Mesenchymal stem cell (in vitro differentiated cells and primary cell): ENCODE data around the gene ACY1.

Experiments used
- DNase-seq: peaks from one replicate; pipeline ENCODE4 v3.0.0-alpha.2; 2013
- H2AFZ ChIP-seq: one replicate; pipeline ENCODE4 v1.6.1; 2013; ENCODE audit warnings: low read depth, mild to moderate bottlenecking, control low read depth, inconsistent platforms, low read length, moderate library complexity
- H2AK5ac ChIP-seq: 2 replicates; pipeline ENCODE4 v1.6.1; 2013; ENCODE audit warnings: low read length, moderate library complexity, mild to moderate bottlenecking, inconsistent platforms; ENCODE audit not compliant: severe bottlenecking
- H2BK120ac ChIP-seq: one replicate; pipeline ENCODE4 v1.6.1; 2013; ENCODE audit warnings: low read depth, mild to moderate bottlenecking, inconsistent platforms, low read length, moderate library complexity
- H2BK12ac ChIP-seq, 2 experiments: one replicate each; pipeline ENCODE4 v1.6.1; 2013; ENCODE audit warnings: inconsistent platforms in 2 of 2, low read length in 2 of 2, mild to moderate bottlenecking in 2 of 2, moderate library complexity in 2 of 2, control low read depth in 1 of 2
- H2BK15ac ChIP-seq: one replicate; pipeline ENCODE4 v1.6.1; 2013; ENCODE audit warnings: mild to moderate bottlenecking, low read depth, inconsistent platforms; ENCODE audit not compliant: poor library complexity, severe bottlenecking
- H2BK5ac ChIP-seq: 2 replicates; pipeline ENCODE4 v1.6.1; 2013; ENCODE audit warnings: low read depth, mild to moderate bottlenecking, low read length, control low read depth, inconsistent platforms; ENCODE audit not compliant: poor library complexity, severe bottlenecking
- H3K14ac ChIP-seq, 2 experiments: one replicate each; pipeline ENCODE4 v1.6.1; 2013; ENCODE audit warnings: inconsistent platforms in 2 of 2, low read length in 2 of 2, control low read depth in 1 of 2, mild to moderate bottlenecking in 1 of 2, moderate library complexity in 1 of 2
- H3K18ac ChIP-seq, 2 experiments: one replicate each; pipeline ENCODE4 v1.6.1; 2013; ENCODE audit warnings: inconsistent platforms in 2 of 2, low read length in 2 of 2, control low read depth in 1 of 2, low read depth in 1 of 2, mild to moderate bottlenecking in 1 of 2
- H3K23ac ChIP-seq, 2 experiments: one replicate each; pipeline ENCODE4 v1.6.1; 2013; ENCODE audit warnings: inconsistent platforms in 2 of 2, low read length in 2 of 2, mild to moderate bottlenecking in 2 of 2, moderate library complexity in 2 of 2, control low read depth in 1 of 2
- H3K27ac ChIP-seq: 2 replicates; pipeline ENCODE4 v1.5.1; 2013; ENCODE audit warnings: mild to moderate bottlenecking, moderate library complexity, low read length, control low read depth, inconsistent platforms; ENCODE audit not compliant: poor library complexity, severe bottlenecking
- H3K27me3 ChIP-seq, 2 experiments: 2 replicates each; pipeline versions ENCODE4 v1.6.1 to v1.7.0; 2013; ENCODE audit warnings: low read length in 2 of 2, mild to moderate bottlenecking in 2 of 2, moderate library complexity in 2 of 2, control low read depth in 1 of 2, inconsistent platforms in 1 of 2; ENCODE audit not compliant: control insufficient read depth in 1 of 2, insufficient read depth in 1 of 2
- H3K36me3 ChIP-seq, 2 experiments: 2 replicates each; pipeline versions ENCODE4 v1.6.1 to v1.7.0; 2013; ENCODE audit warnings: low read length in 2 of 2, control low read depth in 1 of 2, inconsistent platforms in 1 of 2, low read depth in 1 of 2, mild to moderate bottlenecking in 1 of 2; ENCODE audit not compliant: insufficient read depth in 2 of 2, control insufficient read depth in 1 of 2
- H3K4ac ChIP-seq, 2 experiments: one replicate each; pipeline ENCODE4 v1.6.1; 2013; ENCODE audit warnings: inconsistent platforms in 2 of 2, low read length in 2 of 2, mild to moderate bottlenecking in 2 of 2, moderate library complexity in 2 of 2, control low read depth in 1 of 2, low read depth in 1 of 2
- H3K4me1 ChIP-seq: 2 replicates; pipeline ENCODE4 v1.6.1; 2013; ENCODE audit warnings: low read depth, low read length, control low read depth; ENCODE audit not compliant: control insufficient read depth, insufficient read depth
- H3K4me2 ChIP-seq: 2 replicates; pipeline ENCODE4 v1.6.1; 2013; ENCODE audit warnings: low read length, mild to moderate bottlenecking, inconsistent platforms; ENCODE audit not compliant: poor library complexity, severe bottlenecking
- H3K4me3 ChIP-seq, 2 experiments: 2 replicates each; pipeline versions ENCODE4 v1.5.1 to v1.7.0; 2013; ENCODE audit warnings: low read length in 2 of 2, mild to moderate bottlenecking in 2 of 2, control low read depth in 1 of 2, low read depth in 1 of 2; ENCODE audit not compliant: insufficient read depth in 1 of 2
- H3K79me1 ChIP-seq: replicated peaks from 2 replicates; pipeline ENCODE4 v1.6.1; 2013; ENCODE audit warnings: mild to moderate bottlenecking, control low read depth, low read length, inconsistent platforms; ENCODE audit not compliant: poor library complexity, severe bottlenecking
- H3K9ac ChIP-seq: 2 replicates; pipeline ENCODE4 v1.7.0; 2013; ENCODE audit warnings: mild to moderate bottlenecking, low read length, moderate library complexity
- H3K9me3 ChIP-seq: 2 replicates; pipeline ENCODE4 v1.7.0; 2013; ENCODE audit warnings: mild to moderate bottlenecking, low read length; ENCODE audit not compliant: control insufficient read depth
- H4K8ac ChIP-seq: one replicate; pipeline ENCODE4 v1.6.1; 2013; ENCODE audit warnings: inconsistent platforms, mild to moderate bottlenecking, low read length, moderate library complexity
- H4K91ac ChIP-seq: one replicate; pipeline ENCODE4 v1.6.1; 2013; ENCODE audit warnings: mild to moderate bottlenecking, low read length, inconsistent platforms
- WGBS: methylation state at CpG from one replicate; pipeline ENCODE4 v1.1.7; 2013; ENCODE audit warnings: mixed read lengths; 5-methylcytosine and 5-hydroxymethylcytosine counted together

Gene ACY1

DNA sequence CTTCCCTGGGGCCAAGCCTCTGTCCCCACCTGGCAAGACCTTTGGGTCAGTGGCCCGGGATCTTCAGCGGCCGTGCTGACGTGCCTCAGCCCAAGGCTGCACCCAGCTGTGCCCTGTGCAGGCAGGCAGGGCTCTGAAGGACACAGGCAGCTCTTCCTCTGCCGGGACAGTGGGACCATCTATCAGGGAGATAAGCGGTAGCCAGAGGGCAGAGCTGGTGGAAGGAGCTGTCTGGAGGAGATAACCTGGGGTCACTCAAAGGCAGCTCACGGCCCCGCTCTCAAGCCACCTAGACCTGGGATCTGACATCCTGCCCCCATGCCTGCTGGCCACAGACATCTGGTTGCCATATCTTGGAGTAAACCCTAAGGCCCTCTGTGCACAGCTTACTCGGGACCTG lies 45.7 kb downstream of the ACY1 start:
- no peak overlapping the region for H2AFZ ChIP-seq
- no peak overlapping the region for H2BK120ac ChIP-seq
- no peak overlapping the region for H2AK5ac ChIP-seq
- no peak overlapping the region for H3K4ac ChIP-seq
- no peak overlapping the region for H3K4me3 ChIP-seq
- peak overlapping the region in 1 of 2 experiments; percentile 69 for H3K14ac ChIP-seq
- H2BK15ac ChIP-seq, result no peak overlapping the region
- H3K18ac ChIP-seq, result no peak overlapping the region
- H4K91ac ChIP-seq, result no peak overlapping the region
- DNase-seq, result no peak
- H3K4me2 ChIP-seq, result no peak overlapping the region
- H3K27me3 ChIP-seq, result peaks cover 0 to 3% of the 10 kb centered on the region in 2 experiments
- no peaks in the 10 kb centered on the region for H3K79me1 ChIP-seq
- H3K23ac ChIP-seq, result no peak overlapping the region
- H2BK12ac ChIP-seq, result no peak overlapping the region
- H3K9ac ChIP-seq, result no peak overlapping the region
- no peaks in the 10 kb centered on the region for H3K36me3 ChIP-seq
- H3K4me1 ChIP-seq, result peaks cover 3% of the 10 kb centered on the region
- no peak overlapping the region for H4K8ac ChIP-seq
- H3K9me3 ChIP-seq, result peaks cover 4% of the 10 kb centered on the region
- no peak overlapping the region for H2BK5ac ChIP-seq
- 76% methylated on average over 9 of the region's 9 CpGs for WGBS
- H3K27ac ChIP-seq, result no peak overlapping the region

- Histone ChIP-seq H3K9ac (no peak overlapping the region), H2BK120ac (no peak overlapping the region), H3K14ac (no peak overlapping the region), H3K4ac (no peak overlapping the region), H4K8ac (no peak overlapping the region), H3K4me3 (no peak overlapping the region), H3K23ac (no peak overlapping the region), H2AFZ (no peak overlapping the region), H2AK5ac (no peak overlapping the region), H3K9me3 (peaks cover 4% of the 10 kb centered on the region), H3K36me3 (no peaks in the 10 kb centered on the region), H2BK5ac (no peak overlapping the region), H2BK12ac (no peak overlapping the region), H3K4me1 (peaks cover 3% of the 10 kb centered on the region), H2BK15ac (no peak overlapping the region), H3K27ac (no peak overlapping the region), H4K91ac (no peak overlapping the region), H3K4me2 (no peak overlapping the region), H3K18ac (no peak overlapping the region), H3K79me1 (no peaks in the 10 kb centered on the region), H3K27me3 (peaks cover 0 to 3% of the 10 kb centered on the region in 2 experiments)
- WGBS, result 92% methylated on average over 10 of the region's 10 CpGs
- DNase-seq, result no peak
Observed at GRCh38 chr3:52029535-52029934, 46.2 kb downstream of the ACY1 start.

- no peak overlapping the region for H2BK120ac ChIP-seq
- no peak overlapping the region for H2BK5ac ChIP-seq
- no peak overlapping the region for H2BK12ac ChIP-seq
- H2AK5ac ChIP-seq, result no peak overlapping the region
- H3K14ac ChIP-seq, result no peak overlapping the region
- no peak for DNase-seq
- H2BK15ac ChIP-seq, result no peak overlapping the region
- no peak overlapping the region for H3K27ac ChIP-seq
- H2AFZ ChIP-seq, result no peak overlapping the region
- no peaks in the 10 kb centered on the region for H3K4me1 ChIP-seq
- no peak overlapping the region for H3K18ac ChIP-seq
- no peak overlapping the region for H3K23ac ChIP-seq
- no peak overlapping the region for H3K4ac ChIP-seq
- no peak overlapping the region for H4K8ac ChIP-seq
- no peak overlapping the region for H4K91ac ChIP-seq
- WGBS, result 90% methylated on average over 11 of the region's 11 CpGs
- peaks cover 4% of the 10 kb centered on the region for H3K9me3 ChIP-seq
- H3K79me1 ChIP-seq, result no peaks in the 10 kb centered on the region
- no peak overlapping the region for H3K4me2 ChIP-seq
- H3K9ac ChIP-seq, result no peak overlapping the region
- H3K27me3 ChIP-seq, result peaks cover 0 to 3% of the 10 kb centered on the region in 2 experiments
- no peaks in the 10 kb centered on the region for H3K36me3 ChIP-seq
- H3K4me3 ChIP-seq, result no peak overlapping the region
Observed at GRCh38 chr3:52030714-52031310, 47.5 kb downstream of the ACY1 start.

DNA sequence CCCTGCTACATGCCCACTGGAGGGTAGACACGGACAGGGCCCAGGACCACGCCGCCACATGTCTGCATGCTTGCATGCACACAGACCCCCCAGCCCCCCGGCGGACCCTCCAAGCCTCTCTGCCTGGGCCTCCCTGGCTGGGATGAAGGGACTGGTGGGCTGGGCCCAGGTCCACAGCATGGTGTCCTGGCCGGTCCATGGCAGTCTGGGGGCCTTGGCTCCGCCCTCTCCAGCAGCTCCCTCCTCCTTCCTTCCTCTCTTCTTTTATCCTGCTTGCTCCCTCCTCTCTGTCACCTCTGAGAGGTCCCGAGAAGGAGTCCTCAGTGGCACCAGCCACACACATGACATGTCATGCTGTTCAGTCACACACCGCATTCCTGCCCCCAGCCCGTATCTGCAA lies 48.6 kb downstream of the ACY1 start:
- H2AK5ac ChIP-seq, result no peak overlapping the region
- H2BK15ac ChIP-seq, result no peak overlapping the region
- no peak overlapping the region for H3K23ac ChIP-seq
- peaks cover 0 to 6% of the 10 kb centered on the region in 2 experiments for H3K27me3 ChIP-seq
- no peak overlapping the region for H3K27ac ChIP-seq
- H3K14ac ChIP-seq, result peak overlapping the region in 1 of 2 experiments; percentile 26
- no peak overlapping the region for H2AFZ ChIP-seq
- H4K8ac ChIP-seq, result no peak overlapping the region
- H3K79me1 ChIP-seq, result no peaks in the 10 kb centered on the region
- H3K4me3 ChIP-seq, result no peak overlapping the region
- H2BK12ac ChIP-seq, result no peak overlapping the region
- WGBS, result 82% methylated on average over 10 of the region's 10 CpGs
- H3K9ac ChIP-seq, result no peak overlapping the region
- no peak overlapping the region for H3K18ac ChIP-seq
- no peak overlapping the region for H4K91ac ChIP-seq
- no peaks in the 10 kb centered on the region for H3K36me3 ChIP-seq
- H3K4ac ChIP-seq, result no peak overlapping the region
- H3K4me1 ChIP-seq, result no peaks in the 10 kb centered on the region
- no peak overlapping the region for H2BK5ac ChIP-seq
- H2BK120ac ChIP-seq, result no peak overlapping the region
- no peak for DNase-seq
- H3K9me3 ChIP-seq, result peaks cover 4% of the 10 kb centered on the region
- no peak overlapping the region for H3K4me2 ChIP-seq
